Cerebellar nuclear complex (tissue), 1 donor: ENCODE measurements around the gene DSC1.

Experiments used
- DNase-seq, 2 experiments: peaks; one replicate each; lab custom pipeline; 2025; lab: John Stamatoyannopoulos, UW

The DSC1 gene

DNA sequence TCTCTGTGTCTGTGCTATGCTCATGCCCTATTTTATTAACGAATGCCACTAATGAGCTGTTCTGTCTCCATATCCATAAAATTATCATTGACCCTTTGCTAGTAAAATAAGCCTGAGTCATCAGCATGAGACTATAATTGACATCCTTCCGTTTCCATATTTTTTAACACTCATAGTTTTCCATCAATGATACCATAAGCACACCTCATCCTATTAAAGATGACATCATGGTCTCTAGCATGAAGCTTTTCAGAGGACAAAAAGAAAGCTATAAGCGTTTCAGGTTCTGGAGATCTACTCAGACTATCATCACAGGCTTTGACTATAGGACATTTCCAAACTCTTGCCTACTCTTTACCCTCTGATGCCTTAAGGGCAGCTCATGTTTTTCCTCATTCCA, 59.2 kb downstream of the DSC1 start:
- no peak for DNase-seq

DNA sequence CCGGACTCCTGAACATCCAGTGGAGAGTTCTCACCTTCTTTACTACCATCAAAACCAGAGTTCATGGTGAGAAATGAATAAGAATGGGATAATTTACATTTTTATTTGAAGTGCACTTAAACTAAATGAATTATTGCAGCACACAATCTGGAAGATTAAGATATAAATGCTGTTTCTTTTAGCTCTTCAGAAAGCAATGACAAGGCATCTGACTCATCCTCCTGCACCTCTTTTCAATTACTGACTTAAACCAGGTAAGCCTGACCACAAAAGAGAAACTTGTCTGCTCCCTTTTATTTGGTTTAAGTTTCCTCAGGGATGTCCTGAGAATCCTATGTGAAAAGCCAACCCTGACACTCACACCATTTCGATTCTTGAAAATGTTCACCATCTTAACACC, 59.7 kb downstream of the DSC1 start:
- DNase-seq, result no peak

DNA sequence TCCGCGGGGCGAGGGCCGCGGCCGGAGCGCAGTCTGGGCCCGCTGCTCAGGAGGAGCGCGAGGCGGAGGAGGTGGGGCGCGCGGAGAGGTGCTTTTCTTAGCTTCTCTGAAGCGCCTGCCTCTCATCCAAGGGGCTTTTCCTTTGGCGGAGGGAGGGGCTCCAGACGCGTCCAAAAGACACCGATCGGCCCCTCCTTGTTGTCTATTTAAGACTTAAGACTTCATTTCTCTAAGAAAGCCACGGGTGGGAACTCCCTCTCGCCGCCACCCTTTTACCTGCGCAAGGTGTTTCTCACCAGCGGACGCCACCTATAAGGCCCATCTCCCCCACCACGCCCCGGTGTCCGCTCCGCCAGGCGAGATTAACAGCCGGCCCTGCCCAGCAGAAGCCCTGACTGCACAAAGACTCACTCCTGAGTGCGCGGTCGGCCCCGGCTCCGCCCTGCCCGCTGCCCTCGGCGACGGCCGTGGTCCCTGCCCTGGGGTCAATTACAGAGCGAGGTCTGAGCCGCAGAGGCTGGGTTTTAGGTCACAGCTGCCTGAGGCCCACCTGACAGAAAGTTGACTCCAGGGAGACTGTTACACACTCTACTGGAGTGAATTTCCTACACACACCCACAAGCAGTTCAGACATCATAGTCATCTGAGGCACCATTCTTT, 60.5 kb downstream of the DSC1 start, which contains the start of gene DSC2:
DSC2 (minus strand) TSS at position 397 of the 660 bp plus-strand sequence. CDS start 450 bp downstream, outside the sequence.
- DNase-seq, result no peak

DNA sequence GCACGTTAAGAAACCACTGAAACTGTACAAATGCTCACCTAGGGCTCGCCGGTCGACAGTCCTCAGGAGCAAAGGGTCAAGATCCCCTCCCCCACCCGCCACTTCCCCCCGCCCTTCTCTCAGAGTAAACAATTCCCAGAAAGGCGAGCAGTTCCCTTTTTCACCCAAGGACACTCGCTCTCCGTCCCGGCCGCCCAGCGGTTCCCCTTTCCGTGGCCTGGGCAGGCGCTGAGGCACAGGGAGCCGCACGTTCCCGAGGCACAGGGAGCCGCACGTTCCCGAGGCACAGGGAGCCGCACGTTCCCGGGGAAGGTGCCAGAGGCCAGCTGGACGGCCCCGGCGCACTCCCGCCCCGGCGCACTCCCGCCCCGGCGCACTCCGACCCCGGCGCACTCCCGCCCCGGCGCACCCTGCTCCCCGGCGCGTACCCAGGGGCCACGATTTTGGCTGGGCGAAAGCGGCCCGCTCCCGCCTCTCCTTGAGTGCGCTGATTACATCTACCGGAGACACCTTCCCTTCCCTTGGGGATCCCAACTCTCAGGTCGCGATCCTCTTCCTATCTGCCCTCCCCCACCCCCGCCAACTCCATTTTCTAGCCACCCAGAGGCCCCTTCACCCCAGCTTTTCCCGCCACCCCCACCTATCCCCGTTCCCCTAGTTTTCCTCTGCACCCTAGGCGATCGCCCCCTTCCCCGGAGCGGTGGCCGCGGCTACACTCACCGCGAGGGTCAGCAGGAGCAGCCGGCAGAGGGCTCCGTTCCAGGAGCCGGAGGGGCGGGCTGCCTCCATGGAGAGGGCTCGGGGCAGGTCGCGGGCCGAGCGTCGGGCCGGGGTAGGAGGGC, 61.3 kb downstream of the DSC1 start:
- DNase-seq, result no peak

DNA sequence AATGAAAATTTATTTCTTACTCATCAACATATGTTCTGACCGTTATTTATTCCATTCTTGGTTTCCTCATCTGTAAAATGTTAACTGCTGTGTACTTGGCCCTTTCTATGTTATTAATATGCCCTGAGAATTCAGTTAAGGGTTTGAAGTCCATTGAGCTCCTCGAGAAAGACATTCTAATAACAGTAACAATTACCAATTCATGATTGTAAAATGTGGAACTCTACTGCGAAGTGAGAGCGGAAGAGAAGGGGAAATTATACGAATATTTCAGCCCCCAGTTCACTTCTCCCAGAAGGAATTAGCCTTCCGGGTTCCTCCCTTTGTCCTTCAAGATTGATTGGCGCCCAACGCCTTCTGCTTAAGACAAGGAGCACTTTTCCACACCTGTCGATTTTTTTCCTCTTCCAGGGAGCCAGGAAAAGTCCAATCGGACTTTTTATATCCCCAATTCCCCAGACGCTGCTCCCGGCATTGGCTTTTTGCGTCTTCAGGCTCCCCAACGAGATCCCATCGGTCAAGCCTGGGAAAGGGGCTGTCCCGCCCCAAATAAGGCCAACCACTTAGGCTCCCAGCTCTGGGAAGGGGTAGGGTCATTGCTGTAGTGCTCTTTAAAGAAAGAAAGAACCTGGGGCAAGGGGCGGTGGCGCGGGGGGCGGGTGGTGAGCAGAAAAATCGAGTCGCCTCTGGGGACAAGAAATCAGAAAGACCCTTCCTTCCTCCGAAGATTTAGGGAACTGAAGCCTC, 62.0 kb downstream of the DSC1 start:
- no peak for DNase-seq

DNA sequence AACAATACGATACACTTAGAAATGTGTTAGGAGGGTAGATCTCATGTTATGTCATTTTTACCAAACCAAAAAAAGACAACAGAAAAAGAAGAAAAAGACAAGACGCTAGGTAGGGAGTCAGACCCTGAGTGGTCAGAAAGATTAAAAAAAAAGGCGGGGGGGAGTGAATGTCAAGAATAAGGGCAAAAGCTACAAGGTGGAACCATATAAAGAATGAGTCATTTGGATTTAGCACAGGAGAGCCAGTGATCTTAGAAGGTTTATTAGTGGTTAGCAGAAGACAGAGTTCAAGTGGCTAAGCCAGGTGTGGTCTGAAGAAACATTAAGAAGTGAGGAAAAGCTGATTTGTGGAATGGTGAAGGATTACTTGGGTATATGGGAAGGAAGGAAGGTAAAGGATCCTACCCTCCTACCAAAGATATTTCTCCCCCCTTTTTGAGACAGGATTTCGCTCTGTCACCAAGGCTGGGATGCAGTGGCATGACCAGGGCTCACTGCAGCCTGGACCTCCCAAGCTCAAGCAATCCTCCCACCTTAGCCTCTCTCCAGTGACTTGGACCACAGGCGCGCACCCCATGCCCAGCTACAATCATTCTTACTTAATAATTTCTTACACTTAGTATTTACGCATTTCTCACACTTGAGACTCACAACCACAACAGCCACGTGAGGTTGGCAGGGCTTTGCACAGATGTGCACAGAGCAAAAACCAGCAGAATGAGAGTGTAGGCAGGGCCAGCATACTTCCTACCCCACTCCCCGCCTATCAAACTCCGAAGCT, 63.0 kb downstream of the DSC1 start:
- no peak for DNase-seq

DNA sequence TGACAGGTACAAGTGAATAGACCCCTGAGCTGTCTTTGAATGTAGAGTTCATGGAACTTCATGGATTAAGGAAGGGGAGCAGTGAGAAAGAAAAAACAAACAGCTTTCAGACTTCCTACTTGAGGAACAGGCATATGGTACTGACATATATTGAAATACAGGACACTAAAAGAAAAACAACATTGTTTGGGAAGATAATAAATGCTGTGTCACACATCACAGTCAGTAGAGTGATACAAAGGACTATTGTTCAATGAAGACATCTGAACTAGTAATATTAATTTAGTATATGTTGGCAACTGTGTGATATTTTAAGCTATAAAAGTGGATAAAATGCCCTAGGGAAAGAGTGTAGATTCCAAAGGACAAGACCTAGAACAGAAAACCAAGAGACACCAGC, 63.8 kb downstream of the DSC1 start:
- no peak for DNase-seq

DNA sequence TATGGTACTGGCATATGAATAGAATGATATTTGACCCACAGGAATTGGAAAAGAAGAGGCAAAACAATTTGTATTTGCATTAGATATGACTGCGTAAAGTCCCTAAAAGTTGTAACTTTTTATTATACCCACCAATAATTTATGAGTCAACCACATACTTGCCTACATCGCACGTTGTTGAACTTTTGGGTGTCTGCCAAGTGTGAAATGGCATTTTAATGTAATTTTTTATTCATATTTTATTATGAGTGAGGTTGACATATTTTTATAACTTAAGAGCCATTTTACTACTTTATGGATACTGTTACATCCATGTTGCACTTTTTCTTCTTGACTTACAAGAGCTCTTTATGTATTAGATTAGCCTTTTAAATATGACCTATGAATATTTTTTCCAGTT, 65.0 kb downstream of the DSC1 start:
- no peak for DNase-seq

DNA sequence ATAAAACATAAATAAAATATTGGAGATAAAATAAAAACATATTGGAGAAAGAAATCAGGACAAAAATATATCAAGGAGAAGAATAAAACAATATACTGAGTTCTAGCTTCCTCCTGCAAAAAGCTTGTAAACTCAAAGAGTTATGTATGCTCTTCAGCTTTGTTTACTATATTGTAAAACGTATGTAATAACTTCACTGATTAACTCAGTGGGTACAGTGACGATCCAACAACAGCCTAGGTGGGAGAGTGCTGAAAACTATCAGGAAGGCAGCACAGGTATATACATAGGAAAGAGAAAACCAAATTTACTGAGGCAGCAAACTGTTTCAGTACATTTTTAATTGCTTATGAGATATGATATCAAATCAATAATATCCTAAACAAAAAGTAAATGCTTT, 68.8 kb downstream of the DSC1 start:
- no peak for DNase-seq

DNA sequence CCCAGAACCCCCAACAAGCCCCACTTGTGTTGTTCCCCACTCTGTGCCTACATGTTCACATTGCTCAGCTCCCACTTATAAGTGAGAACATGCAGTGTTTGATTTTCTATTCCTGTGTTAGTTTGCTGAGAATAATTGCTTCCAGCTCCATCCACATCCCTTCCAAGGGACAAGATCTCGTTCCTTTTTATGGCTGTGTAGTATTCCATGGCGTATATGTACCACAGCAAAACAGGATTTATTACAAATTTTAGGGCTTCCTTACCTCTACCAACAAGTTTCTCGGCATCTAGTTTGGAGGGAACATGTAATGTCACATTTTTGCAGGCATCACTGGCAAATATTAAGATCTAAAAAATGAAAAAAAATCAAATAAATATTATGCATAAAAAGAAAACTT, 69.4 kb downstream of the DSC1 start:
- no peak for DNase-seq

DNA sequence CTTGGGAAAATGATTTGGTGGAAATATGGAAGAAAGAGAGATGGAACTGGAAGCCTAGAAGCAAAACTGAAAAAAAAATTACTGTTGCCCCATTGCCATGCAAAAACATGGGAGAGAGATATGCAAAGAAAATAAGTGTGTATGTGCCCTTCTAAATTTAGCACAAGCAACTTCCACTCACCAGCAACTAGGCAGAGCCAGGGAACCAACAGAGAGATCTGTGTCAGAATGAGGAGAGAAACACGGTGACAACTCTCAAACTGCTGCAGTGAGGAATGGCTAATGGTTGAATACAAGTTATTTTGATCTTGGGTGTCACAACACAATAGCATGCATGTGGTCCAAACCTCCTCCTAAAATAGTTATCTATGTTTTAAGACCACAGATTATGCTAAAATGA, 71.3 kb downstream of the DSC1 start:
- DNase-seq, result no peak

DNA sequence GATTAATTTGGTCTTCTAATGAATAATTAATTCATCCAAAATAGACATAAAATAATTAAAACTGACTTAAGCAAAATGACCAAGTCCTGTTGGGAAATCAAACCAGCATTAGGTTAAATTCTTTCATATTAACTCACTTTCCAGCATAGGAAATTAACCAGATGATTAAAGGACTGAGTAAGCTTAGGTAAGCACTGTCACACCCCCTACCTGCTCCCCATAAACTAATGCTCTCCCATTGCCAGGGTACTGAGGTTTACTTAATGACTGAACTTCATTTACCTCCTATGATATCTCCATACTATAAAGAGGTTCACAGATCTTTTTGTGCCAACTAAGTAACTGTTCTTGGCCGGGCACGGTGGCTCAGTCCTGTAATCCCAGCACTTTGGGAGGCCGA, 74.1 kb downstream of the DSC1 start:
- DNase-seq, result no peak

DNA sequence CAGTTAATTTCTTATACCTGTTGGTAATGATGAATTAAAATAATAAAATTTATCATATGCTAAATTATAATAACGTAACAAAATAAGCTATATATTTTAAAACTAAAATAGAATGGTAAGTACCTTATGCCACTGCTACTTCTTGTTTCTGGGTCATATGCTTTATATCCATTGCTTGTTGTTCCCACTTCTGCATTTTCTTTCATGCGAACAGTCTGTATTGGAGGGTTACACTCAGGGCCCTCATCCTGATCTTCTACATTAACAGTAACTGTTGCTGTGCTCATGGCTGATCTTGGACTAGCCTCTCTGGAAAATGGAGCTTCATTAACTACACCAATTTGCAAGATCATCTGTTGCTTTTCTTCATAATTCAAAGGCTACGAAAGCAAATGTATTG, 82.7 kb downstream of the DSC1 start:
- no peak for DNase-seq
